NB4 (cell line): ENCODE results near the gene HDAC1.

ENCODE experiments used
- MYC ChIP-seq: IDR thresholded peaks from 2 replicates; pipeline ENCODE4 v1.6.1; 2011; ENCODE audit warnings: low read depth, low read length
- POLR2A ChIP-seq: IDR thresholded peaks from 2 replicates; pipeline ENCODE4 v1.6.1; 2011; ENCODE audit warnings: mild to moderate bottlenecking; ENCODE audit not compliant: insufficient read length; ENCODE audit errors: extremely low read depth
- TF ChIP-seq, protein P1 (sequence below): IDR thresholded peaks from one replicate; pipeline ENCODE4 v1.5.1; 2012; ENCODE audit warnings: low read depth, low read length
- TF ChIP-seq, protein P2 (sequence below): IDR thresholded peaks from 2 replicates; pipeline ENCODE4 v1.6.1; 2011; ENCODE audit warnings: low read depth, low read length

DNA sequence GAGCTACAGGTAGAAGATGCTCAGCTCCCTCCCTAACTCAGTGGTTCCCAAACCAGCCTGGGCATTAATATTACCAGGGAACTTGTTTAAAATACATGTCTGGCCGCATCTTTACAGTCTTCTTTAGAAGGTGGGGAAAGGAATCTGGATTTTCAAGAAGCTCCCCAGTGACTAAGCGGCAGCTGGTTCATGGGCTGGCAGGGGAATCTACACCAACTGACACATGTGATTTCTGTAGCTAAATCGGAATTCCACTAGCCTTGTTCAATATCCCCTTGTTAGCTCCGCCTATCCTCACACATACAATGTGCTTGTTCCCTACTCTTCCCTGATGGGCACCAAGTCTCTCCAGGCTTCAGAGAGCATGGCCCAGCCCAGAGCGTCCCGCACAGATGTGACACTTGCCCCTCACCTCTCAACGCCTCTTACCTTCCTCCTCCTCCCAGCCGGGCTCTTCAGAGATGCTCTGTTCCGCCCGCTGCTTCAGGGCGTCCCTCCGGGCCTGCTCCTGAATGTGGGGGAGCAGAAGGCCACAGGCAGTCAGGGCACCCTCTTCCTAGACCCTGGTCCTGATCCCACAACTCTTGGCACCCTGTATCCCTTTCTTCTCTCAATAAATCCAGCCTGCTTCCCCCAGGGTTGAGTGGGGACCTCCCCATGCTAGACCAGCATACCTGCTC, 85.8 kb downstream of the HDAC1 start:
- TF ChIP-seq, protein P1, sequence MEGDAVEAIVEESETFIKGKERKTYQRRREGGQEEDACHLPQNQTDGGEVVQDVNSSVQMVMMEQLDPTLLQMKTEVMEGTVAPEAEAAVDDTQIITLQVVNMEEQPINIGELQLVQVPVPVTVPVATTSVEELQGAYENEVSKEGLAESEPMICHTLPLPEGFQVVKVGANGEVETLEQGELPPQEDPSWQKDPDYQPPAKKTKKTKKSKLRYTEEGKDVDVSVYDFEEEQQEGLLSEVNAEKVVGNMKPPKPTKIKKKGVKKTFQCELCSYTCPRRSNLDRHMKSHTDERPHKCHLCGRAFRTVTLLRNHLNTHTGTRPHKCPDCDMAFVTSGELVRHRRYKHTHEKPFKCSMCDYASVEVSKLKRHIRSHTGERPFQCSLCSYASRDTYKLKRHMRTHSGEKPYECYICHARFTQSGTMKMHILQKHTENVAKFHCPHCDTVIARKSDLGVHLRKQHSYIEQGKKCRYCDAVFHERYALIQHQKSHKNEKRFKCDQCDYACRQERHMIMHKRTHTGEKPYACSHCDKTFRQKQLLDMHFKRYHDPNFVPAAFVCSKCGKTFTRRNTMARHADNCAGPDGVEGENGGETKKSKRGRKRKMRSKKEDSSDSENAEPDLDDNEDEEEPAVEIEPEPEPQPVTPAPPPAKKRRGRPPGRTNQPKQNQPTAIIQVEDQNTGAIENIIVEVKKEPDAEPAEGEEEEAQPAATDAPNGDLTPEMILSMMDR, result no peak
- TF ChIP-seq POLR2A, result no peak
- TF ChIP-seq, protein P2, sequence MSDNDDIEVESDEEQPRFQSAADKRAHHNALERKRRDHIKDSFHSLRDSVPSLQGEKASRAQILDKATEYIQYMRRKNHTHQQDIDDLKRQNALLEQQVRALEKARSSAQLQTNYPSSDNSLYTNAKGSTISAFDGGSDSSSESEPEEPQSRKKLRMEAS, result no peak
- TF ChIP-seq MYC, result no peak
